CD4-positive, alpha-beta memory T cell (primary cell): ENCODE data around the gene OR8K3. TPM values are rescaled to one million over a fixed set of nuclear protein-coding genes. Genes with fewer than 3 reads are reported as not detected.

Experiments
- CTCF ChIA-PET: fragments of 350-600 bp; sonication (Branson Sonifier 250); formaldehyde crosslinking; loops from one replicate; lab custom pipeline; 2021; ENCODE audit warnings: inconsistent platforms; ENCODE audit not compliant: partially characterized antibody; lab: Charles Lee
- POLR2A ChIA-PET: fragments of 350-600 bp; sonication (Branson Sonifier 250); formaldehyde crosslinking; loops from one replicate; lab custom pipeline; 2021; ENCODE audit not compliant: partially characterized antibody; lab: Charles Lee
- DNase-seq, 5 donors: peaks; one replicate each; pipeline versions ENCODE4 v3.0.0 to v3.0.0-alpha.2; 2020 to 2022; ENCODE audit warnings: mixed read lengths in 1 of 5
- H3K27ac ChIP-seq: one replicate; pipeline ENCODE4 v1.7.0; 2013; ENCODE audit warnings: low read depth, low read length
- H3K27me3 ChIP-seq: 2 replicates; pipeline ENCODE4 v1.7.0; 2013; ENCODE audit warnings: mild to moderate bottlenecking, low read length, moderate library complexity; ENCODE audit not compliant: insufficient read depth
- H3K36me3 ChIP-seq: 2 replicates; pipeline ENCODE4 v1.7.0; 2013; ENCODE audit warnings: mild to moderate bottlenecking, low read length, moderate library complexity; ENCODE audit not compliant: insufficient read depth
- H3K4me1 ChIP-seq: 2 replicates; pipeline ENCODE4 v1.7.0; 2013; ENCODE audit warnings: mild to moderate bottlenecking, low read length, moderate library complexity; ENCODE audit not compliant: insufficient read depth
- H3K4me3 ChIP-seq, 2 donors: one replicate each; pipeline ENCODE4 v1.7.0; 2013; ENCODE audit warnings: low read length in 2 of 2, mild to moderate bottlenecking in 1 of 2
- H3K9me3 ChIP-seq, 2 donors: one replicate each; pipeline ENCODE4 v1.7.0; 2013; ENCODE audit warnings: low read length in 2 of 2, control low read depth in 1 of 2; ENCODE audit not compliant: control insufficient read depth in 1 of 2
- H3K27ac Mint-ChIP-seq, 7 donors: one replicate each; pipeline ENCODE4 v1.8.0; 2020 to 2021; ENCODE audit warnings: mixed read lengths in 7 of 7, mild to moderate bottlenecking in 6 of 7, inconsistent platforms in 3 of 7, moderate library complexity in 3 of 7
- H3K27me3 Mint-ChIP-seq, 2 donors: one replicate each; pipeline ENCODE4 v1.8.0; 2020 to 2021; ENCODE audit warnings: mixed read lengths in 2 of 2
- H3K36me3 Mint-ChIP-seq, 2 donors: one replicate each; pipeline ENCODE4 v1.8.0; 2020 to 2021; ENCODE audit warnings: mixed read lengths in 2 of 2, inconsistent platforms in 1 of 2, mild to moderate bottlenecking in 1 of 2
- H3K4me1 Mint-ChIP-seq, 4 donors: one replicate each; pipeline ENCODE4 v1.8.0; 2020 to 2021; ENCODE audit warnings: mixed read lengths in 4 of 4, mild to moderate bottlenecking in 1 of 4
- H3K4me3 Mint-ChIP-seq, 8 donors: one replicate each; pipeline ENCODE4 v1.8.0; 2020 to 2021; ENCODE audit warnings: mixed read lengths in 8 of 8, mild to moderate bottlenecking in 7 of 8, moderate library complexity in 6 of 8, inconsistent platforms in 3 of 8
- H3K9me3 Mint-ChIP-seq, 8 donors: one replicate each; pipeline ENCODE4 v1.8.0; 2020 to 2021; ENCODE audit warnings: mixed read lengths in 8 of 8, mild to moderate bottlenecking in 5 of 8, inconsistent platforms in 3 of 8, moderate library complexity in 1 of 8
- intact Hi-C: fragments of 100-400 bp; cut with micrococcal nuclease; formaldehyde crosslinking; loops from one replicate; pipeline ENCODE4 v1.15.1; 2023
- polyA plus RNA-seq, 2 donors: library from polyadenylated mRNA; unstranded; fragments of 300-500 nt; fragmentation: Illumina TruSeq; gene quantifications; one replicate each; pipeline ENCODE4 v1.2.3, GENCODE V29; 2021
- total RNA-seq, 2 experiments: library from RNA; stranded (reverse); gene quantifications; one replicate each; pipeline ENCODE4 v1.2.3, GENCODE V29; 2021

Gene OR8K3
- total RNA-seq (not detected), polyA plus RNA-seq (not detected)

- H3K27me3 Mint-ChIP-seq = no peaks in the 10 kb centered on the region
- H3K27ac Mint-ChIP-seq = no peak within 1 kb of the TSS
- no peaks in the 10 kb centered on the region for H3K36me3 ChIP-seq
- no peak within 1 kb of the TSS for H3K27ac ChIP-seq
- DNase-seq = no peak
- intact Hi-C loops = no loop called here
- H3K4me3 ChIP-seq = no peak within 1 kb of the TSS
- no peaks in the 10 kb centered on the region for H3K4me1 ChIP-seq
- H3K27me3 ChIP-seq = no peaks in the 10 kb centered on the region
- ChIA-PET POLR2A (no interaction called here), CTCF (no interaction called here)
- no peak within 1 kb of the TSS for H3K4me3 Mint-ChIP-seq
- H3K4me1 Mint-ChIP-seq = no peaks in the 10 kb centered on the region
- no peaks in the 10 kb centered on the region for H3K36me3 Mint-ChIP-seq
- no peaks in the 10 kb centered on the region for H3K9me3 ChIP-seq
- peaks cover 0 to 28% (median 9%) of the 10 kb centered on the region in 8 donors for H3K9me3 Mint-ChIP-seq
These were observed at the start of gene OR8K3 for GRCh38 chr11:56314844-56315243. Gene OR8K3, plus strand, starts transcription at chr11:56315144. Its CDS starts 3,163 bp downstream, at chr11:56318307.

GRCh38 chr11:56271092-56271491, 43.9 kb upstream of the OR8K3 start:
- no peaks in the 10 kb centered on the region for H3K36me3 Mint-ChIP-seq
- ChIA-PET CTCF (no interaction called here), POLR2A (no interaction called here)
- Histone ChIP-seq H3K4me3 (no peak overlapping the region), H3K36me3 (no peaks in the 10 kb centered on the region), H3K9me3 (peaks cover 0 to 4% of the 10 kb centered on the region in 2 donors), H3K27ac (no peak overlapping the region), H3K4me1 (no peaks in the 10 kb centered on the region), H3K27me3 (no peaks in the 10 kb centered on the region)
- DNase-seq = no peak
- H3K4me1 Mint-ChIP-seq = no peaks in the 10 kb centered on the region
- H3K27ac Mint-ChIP-seq = no peak overlapping the region
- intact Hi-C loops = no loop called here
- no peaks in the 10 kb centered on the region for H3K27me3 Mint-ChIP-seq
- peaks cover 0 to 24% (median 18%) of the 10 kb centered on the region in 8 donors for H3K9me3 Mint-ChIP-seq
- H3K4me3 Mint-ChIP-seq = no peak overlapping the region

- intact Hi-C loops = no loop called here
- ChIA-PET POLR2A (no interaction called here), CTCF (no interaction called here)
- Mint-ChIP-seq H3K27ac (no peak within 1 kb of the TSS), H3K4me3 (no peak within 1 kb of the TSS), H3K36me3 (no peaks in the 10 kb centered on the region), H3K4me1 (no peaks in the 10 kb centered on the region), H3K9me3 (peaks cover 0 to 19% (median 11%) of the 10 kb centered on the region in 8 donors), H3K27me3 (no peaks in the 10 kb centered on the region)
- DNase-seq = no peak
- Histone ChIP-seq H3K27me3 (no peaks in the 10 kb centered on the region), H3K9me3 (no peaks in the 10 kb centered on the region), H3K4me1 (no peaks in the 10 kb centered on the region), H3K27ac (no peak within 1 kb of the TSS), H3K36me3 (no peaks in the 10 kb centered on the region), H3K4me3 (no peak within 1 kb of the TSS)
These were observed 41.1 kb upstream of the OR8K3 start, which contains the start of gene OR5T1 for GRCh38 chr11:56273854-56274253. Gene OR5T1, plus strand, starts transcription at chr11:56274154. Its CDS starts 1,485 bp downstream, at chr11:56275639.

- Histone ChIP-seq H3K4me3 (no peak within 1 kb of the TSS), H3K27me3 (no peaks in the 10 kb centered on the region), H3K36me3 (no peaks in the 10 kb centered on the region), H3K4me1 (no peaks in the 10 kb centered on the region), H3K9me3 (peaks cover 0 to 8% of the 10 kb centered on the region in 2 donors), H3K27ac (no peak within 1 kb of the TSS)
- H3K9me3 Mint-ChIP-seq = peaks cover 0 to 20% (median 7%) of the 10 kb centered on the region in 8 donors
- H3K27me3 Mint-ChIP-seq = no peaks in the 10 kb centered on the region
- no peaks in the 10 kb centered on the region for H3K4me1 Mint-ChIP-seq
- no peak within 1 kb of the TSS for H3K4me3 Mint-ChIP-seq
- no peak for DNase-seq
- CTCF ChIA-PET = no interaction called here
- no peak within 1 kb of the TSS for H3K27ac Mint-ChIP-seq
- intact Hi-C loops = no loop called here
- no peaks in the 10 kb centered on the region for H3K36me3 Mint-ChIP-seq
- POLR2A ChIA-PET = no interaction called here
These were observed 22.8 kb upstream of the OR8K3 start, which contains the start of gene OR8H1 for GRCh38 chr11:56292154-56292553. Gene OR8H1, minus strand, starts transcription at chr11:56292254. Its CDS starts 1,192 bp downstream, at chr11:56291062.

- CTCF ChIA-PET = no interaction called here
These were observed 18.0 kb upstream of the OR8K3 start for GRCh38 chr11:56296898-56297297.

GRCh38 chr11:56307836-56308235, 7.1 kb upstream of the OR8K3 start:
- no peak overlapping the region for H3K27ac Mint-ChIP-seq
- H3K36me3 Mint-ChIP-seq = no peaks in the 10 kb centered on the region
- no peaks in the 10 kb centered on the region for H3K36me3 ChIP-seq
- H3K4me3 Mint-ChIP-seq = no peak overlapping the region
- intact Hi-C loops = no loop called here
- no peak overlapping the region for H3K4me3 ChIP-seq
- H3K27me3 Mint-ChIP-seq = no peaks in the 10 kb centered on the region
- ChIA-PET POLR2A (no interaction called here), CTCF (no interaction called here)
- no peaks in the 10 kb centered on the region for H3K27me3 ChIP-seq
- peaks cover 3 to 51% (median 26%) of the 10 kb centered on the region in 8 donors for H3K9me3 Mint-ChIP-seq
- H3K27ac ChIP-seq = no peak overlapping the region
- H3K9me3 ChIP-seq = no peaks in the 10 kb centered on the region
- peaks cover 0 to 1% (median 0%) of the 10 kb centered on the region in 4 donors for H3K4me1 Mint-ChIP-seq
- H3K4me1 ChIP-seq = no peaks in the 10 kb centered on the region
- DNase-seq = no peak

More at GRCh38 chr11:56296898-56297297, 18.0 kb upstream of the OR8K3 start:
- Mint-ChIP-seq H3K4me3 (no peak overlapping the region), H3K27me3 (no peaks in the 10 kb centered on the region), H3K9me3 (peaks cover 0 to 12% (median 7%) of the 10 kb centered on the region in 8 donors), H3K27ac (no peak overlapping the region), H3K4me1 (no peaks in the 10 kb centered on the region), H3K36me3 (no peaks in the 10 kb centered on the region)
- DNase-seq = no peak
- no peaks in the 10 kb centered on the region for H3K27me3 ChIP-seq
- no peaks in the 10 kb centered on the region for H3K36me3 ChIP-seq
- intact Hi-C loops = no loop called here
- no peaks in the 10 kb centered on the region for H3K4me1 ChIP-seq
- no peak overlapping the region for H3K27ac ChIP-seq
- POLR2A ChIA-PET = no interaction called here
- H3K9me3 ChIP-seq = peaks cover 0 to 9% of the 10 kb centered on the region in 2 donors
- no peak overlapping the region for H3K4me3 ChIP-seq

GRCh38 chr11:56331861-56332491, 17.0 kb downstream of the OR8K3 start:
- no peak overlapping the region for H3K4me3 Mint-ChIP-seq

More at GRCh38 chr11:56331861-56332491, 17.0 kb downstream of the OR8K3 start:
- ChIA-PET CTCF (no interaction called here), POLR2A (no interaction called here)
- Mint-ChIP-seq H3K36me3 (no peaks in the 10 kb centered on the region), H3K27me3 (no peaks in the 10 kb centered on the region), H3K4me1 (no peaks in the 10 kb centered on the region), H3K9me3 (peaks cover 0 to 28% (median 10%) of the 10 kb centered on the region in 8 donors), H3K27ac (no peak overlapping the region)
- H3K27ac ChIP-seq = no peak overlapping the region
- no peaks in the 10 kb centered on the region for H3K36me3 ChIP-seq
- H3K4me1 ChIP-seq = no peaks in the 10 kb centered on the region
- no peaks in the 10 kb centered on the region for H3K27me3 ChIP-seq
- no peak for DNase-seq
- no peak overlapping the region for H3K4me3 ChIP-seq
- intact Hi-C loops = no loop called here
- H3K9me3 ChIP-seq = no peaks in the 10 kb centered on the region
